ENCODE data around the gene SNAI3.

SNAI3 gene

DNA sequence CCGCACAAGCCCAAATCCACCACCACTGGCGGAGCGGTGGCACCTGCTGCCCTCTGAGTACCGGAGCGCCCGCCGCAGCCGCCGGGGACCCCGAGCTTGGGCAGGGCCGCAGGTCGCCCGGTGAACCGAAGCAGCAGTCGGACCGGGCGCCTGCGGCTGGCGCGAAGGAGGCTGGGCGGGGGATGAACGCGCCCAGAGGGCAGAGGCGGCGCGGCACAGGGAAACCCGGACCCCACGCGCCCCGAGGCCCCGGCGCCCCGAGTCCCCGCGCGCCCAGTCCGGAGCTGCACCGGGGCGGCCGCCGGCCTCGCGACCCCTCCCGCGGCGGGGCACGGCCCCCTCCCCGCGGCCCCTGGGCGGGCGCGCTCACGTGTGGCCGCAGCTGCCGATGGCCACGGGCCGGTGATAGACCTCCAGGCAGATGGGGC lies 19.5 kb upstream of the SNAI3 start:
- in situ Hi-C loops (cut with HindIII; ENCODE audit: low sequenced_read_pairs): no loop called here

DNA sequence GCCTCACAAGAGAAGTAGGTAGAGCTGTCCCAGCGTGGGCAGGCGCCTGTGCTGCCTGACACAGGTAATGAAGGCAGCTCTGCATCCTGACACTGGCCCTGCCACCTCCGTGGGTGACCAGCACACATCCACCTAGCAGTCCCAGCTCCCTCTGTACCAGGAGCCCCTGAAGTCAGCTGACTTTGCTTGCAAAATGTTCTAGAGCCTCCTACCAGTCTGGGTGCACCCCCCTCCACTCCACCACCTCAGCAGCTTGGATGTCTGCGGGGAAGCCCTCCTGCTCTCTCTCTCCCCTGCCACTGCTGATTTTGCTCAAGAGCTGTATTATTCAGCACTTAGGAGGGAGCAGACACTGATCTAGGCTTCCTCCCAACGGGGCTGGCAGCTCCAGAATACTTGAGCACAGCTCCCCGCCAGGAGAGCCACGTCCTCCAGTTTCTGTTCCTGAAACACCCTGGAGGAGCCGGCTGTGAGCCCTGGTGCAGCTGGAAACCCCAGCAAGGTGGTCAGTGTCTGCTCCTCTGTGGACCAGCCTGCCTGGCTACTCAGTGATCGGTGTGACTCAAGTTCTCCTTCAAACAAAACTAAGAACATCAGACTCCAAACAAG lies 18.9 kb upstream of the SNAI3 start:
- in situ Hi-C loops (cut with HindIII; ENCODE audit: low sequenced_read_pairs): no loop called here

DNA sequence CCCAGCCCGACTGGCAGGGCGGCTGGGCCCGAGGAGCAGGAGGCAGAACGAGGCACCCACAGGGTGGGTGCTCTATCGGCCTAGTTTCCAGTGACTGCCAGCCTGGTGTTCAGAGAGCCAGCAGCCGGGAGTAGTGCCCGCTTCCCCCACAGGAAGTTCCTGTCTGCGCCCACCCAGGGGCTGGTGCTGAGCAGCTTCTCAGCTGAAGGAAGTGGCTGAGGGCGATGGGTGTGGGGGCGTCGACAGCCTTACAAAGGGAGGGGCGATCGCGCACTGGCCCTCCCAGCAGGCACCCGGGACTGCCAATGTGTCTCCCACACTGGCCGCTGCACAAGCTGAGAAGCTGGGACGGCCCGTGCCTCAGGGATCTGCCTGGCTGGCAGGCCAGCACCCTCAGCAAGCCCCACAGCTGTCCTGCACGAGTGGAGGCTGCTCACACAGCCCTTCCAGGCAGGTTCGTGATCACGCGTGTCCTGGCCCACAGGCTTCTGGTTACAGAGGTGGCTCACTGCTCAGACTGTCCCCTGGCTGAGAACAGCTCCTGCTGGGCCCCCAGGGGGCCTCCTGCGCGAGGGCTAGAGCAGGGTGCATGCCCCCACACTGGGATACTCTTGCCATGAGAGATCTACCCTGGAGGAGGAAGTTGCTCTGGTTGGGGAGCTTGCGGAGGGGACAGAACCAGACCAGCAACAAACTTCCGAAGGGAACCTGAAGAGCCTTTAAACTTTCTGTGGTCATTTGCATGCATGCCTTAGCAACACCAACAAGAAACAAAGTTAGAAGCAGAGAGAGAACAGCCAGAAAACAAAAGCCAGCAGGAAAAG lies 17.4 kb upstream of the SNAI3 start:
- in situ Hi-C loops (cut with HindIII; ENCODE audit: low sequenced_read_pairs): no loop called here

DNA sequence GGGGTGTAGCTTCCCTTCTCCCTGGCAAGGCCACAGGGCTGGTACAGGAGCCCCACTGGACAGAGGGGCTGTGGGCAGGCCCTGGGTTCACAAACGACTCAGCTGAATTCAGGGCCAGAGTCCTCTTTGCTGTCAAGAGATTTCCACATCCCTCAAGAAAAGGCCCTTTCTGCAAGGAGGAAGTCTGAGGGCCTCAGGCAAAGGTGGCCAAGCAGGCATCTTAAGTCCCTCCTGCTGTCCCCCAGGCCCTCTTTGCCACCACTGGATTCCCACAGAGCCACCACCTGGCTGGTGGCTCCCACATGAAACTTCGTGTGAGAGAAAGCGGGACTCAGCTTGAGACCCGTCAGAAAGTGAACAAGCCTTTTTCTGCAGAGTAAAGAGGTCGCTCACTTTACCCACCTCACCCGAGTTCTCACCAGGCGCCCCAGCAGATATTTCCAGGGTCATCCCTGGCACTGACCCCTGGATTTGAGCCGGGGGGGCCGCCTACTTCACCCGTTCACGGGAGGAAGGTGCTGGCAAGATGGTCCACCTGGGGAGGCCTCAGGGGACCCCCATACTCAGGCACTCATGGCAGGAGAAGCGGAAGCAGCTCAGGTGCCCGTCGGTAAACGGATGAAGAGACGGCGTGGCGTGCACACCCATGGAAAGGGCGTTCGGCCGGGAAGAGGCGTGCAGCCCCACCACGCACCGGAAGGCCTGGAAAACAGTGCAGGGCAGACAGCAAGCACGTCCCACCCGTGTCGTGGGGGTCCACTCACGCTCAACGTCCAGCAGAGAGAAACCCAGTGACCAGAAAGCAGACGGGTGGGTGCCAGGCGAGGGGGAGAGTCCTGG lies 16.3 kb upstream of the SNAI3 start:
- in situ Hi-C loops (cut with HindIII; ENCODE audit: low sequenced_read_pairs): no loop called here

DNA sequence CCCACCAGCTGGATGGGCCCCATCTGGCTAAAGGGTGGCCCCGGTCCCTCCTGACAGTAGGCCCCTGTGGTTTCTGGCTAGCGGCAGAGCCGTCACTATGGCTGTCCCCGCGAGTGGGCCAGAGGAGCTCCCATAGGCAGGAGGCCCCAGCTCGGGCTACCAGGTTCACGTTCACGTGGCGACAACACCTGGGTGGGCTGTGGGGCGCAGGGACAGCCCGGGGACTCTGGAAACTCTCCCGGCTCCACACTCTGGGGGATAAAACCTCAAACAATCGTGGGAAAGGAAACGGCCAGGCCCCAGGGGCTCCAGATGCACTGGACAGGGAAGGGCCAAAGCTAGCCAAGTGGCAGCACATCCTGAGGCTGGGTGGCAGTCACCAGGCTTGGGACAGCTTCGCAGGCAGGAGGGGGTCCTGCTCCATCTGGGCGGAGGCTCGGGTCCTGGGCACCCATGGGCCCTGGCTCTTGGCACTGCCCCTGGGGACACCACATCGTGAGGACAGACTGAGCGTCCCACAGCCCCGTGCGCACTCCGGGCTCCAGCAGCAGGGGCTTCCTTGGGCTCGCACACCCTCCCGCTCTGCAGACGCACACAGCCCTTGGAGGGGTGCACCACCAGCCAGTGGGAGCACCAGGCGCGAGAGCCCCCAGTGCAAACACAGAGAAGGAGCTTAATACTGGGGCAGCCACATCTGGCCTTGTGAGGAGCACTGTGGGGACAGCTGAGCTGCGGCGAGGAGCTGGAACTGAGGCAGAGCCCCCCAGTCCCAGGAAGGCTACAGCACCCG lies 15.5 kb upstream of the SNAI3 start:
- in situ Hi-C loops (cut with HindIII; ENCODE audit: low sequenced_read_pairs): no loop called here

DNA sequence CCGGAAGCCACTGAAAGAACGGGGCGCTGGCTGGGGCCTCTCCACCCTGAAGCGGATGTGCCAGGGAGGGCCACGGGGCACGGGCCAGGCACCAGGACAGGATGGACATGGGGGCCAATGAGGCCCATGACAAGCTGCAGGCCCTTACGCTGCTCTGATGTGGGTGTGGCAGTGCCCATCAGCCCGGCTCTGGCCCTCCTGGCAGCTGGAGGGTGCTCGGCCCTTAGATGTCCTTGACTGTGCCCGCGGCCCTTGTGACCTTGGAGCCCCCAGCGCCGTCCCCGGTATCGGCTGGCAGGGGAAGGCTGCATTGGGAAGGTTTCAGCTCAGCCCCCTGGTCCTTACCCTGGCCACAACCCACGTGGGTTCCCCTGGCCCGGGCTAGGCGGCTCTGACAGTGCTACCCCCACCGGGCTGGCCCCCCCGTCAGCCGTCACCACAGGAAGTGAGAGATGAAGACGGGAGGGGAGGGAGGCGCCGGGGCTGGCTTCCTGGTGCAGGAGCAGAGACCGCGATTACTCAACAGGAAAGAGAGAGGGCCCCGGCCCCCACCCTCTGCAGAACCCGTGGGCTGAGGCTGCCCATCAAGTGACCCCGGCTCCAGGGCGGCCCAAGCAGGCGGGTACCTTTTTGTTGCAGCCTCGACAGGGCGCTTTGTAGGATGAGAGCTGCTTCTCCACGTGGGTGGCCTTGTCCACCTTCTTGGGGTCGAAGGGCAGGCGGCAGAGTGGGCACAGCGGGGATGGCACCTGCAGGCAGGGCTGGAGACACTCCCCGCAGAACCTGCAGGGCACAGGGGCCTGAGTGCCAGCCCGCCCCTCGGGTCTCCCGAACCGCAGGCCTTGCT lies 14.6 kb upstream of the SNAI3 start:
- in situ Hi-C loops (cut with HindIII; ENCODE audit: low sequenced_read_pairs): no loop called here

DNA sequence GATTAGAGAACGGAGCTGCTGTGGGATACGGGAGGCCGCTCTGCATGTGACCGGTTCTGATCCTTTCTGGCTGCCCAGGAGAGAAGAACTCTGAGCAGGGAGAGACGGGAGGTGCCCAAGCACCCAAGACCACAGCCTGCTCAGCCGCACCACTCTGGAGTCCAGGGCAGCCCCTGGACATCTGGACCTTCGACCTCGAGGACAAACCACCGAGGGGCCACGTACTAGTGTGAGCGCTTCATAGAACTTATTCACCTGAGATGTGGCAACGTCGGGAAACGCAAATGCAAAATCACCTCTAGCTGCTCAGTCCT lies 14.0 kb upstream of the SNAI3 start:
- in situ Hi-C loops (cut with HindIII; ENCODE audit: low sequenced_read_pairs): no loop called here

DNA sequence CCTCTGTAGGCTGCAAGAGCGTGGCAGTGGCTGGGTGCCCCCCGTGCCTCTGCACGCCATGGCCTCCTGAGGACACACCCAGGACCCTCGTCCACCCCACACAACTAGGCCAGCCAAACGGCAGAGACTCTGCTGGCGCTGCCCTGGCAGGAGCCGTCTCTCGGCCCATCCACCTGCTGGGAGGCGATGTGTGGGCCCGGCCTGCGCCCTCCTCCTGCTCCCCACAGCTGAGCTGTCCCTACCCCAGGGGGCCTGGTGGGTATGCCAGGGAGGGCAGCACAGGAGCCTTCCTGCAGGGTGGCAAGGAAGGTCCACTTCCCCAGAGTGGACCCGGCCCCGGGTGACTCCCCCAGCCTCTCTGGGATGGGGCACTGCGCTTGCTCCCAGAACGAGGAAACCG lies 12.9 kb upstream of the SNAI3 start:
- in situ Hi-C loops (cut with HindIII; ENCODE audit: low sequenced_read_pairs): no loop called here

DNA sequence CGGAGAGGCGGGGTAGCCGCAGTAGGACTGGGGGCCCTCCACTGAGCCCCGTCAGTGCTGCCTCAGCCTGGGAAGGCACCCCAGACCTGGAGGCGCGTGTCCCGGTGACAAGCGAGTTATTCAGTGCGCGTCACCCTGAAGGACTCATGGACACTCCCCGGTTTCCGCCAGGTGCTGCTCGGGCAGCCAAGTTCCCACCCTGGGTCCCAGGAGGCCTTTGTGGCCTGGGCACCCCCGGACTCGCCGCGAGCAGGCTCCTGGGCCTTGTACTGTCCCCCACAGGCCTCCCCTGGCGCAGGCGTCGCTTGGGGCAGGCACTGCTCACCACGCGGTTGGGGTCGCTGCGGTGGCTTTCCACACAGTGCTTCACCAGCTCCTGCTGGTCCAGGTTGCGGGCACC lies 12.3 kb upstream of the SNAI3 start:
- in situ Hi-C loops (cut with HindIII; ENCODE audit: low sequenced_read_pairs): no loop called here

DNA sequence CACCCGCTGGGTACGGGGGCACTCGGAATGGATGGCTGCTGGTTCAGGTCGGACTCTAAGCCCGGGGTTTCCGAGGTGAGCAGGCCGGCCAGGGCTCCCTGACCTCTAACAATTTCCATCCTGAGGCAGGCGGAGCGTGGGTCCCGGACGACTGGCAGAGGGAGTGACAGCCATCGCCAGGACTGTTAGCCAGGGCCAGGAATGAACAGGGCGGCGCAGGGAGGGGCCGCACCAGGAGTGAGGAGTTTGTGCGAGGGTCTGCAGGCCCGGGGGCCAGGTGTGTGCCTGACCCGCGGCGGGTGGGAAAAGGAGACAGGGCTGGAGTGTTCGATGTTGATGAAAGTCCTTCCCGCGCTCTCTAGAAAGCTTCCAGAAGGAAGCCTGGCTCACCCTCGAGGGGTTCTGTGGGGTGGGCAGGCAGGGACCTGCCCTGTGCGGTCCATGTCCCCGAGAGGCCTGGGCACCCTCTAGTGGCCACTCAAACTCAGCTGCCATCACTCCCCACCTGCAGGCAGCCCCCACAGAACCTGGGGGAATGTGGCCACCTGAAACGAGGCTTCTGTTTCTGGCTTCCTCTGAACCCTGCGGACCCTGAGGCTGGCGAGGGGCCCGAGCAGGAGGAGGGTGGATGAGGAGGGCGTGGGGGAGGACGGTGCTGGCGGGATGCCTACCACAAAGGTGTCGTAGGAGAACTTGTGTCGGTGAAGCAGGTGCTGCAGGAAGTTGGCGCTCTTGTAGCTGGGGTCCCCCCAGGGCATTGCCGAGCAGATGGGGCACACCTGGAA lies 11.7 kb upstream of the SNAI3 start:
- in situ Hi-C loops (cut with HindIII; ENCODE audit: low sequenced_read_pairs): no loop called here

DNA sequence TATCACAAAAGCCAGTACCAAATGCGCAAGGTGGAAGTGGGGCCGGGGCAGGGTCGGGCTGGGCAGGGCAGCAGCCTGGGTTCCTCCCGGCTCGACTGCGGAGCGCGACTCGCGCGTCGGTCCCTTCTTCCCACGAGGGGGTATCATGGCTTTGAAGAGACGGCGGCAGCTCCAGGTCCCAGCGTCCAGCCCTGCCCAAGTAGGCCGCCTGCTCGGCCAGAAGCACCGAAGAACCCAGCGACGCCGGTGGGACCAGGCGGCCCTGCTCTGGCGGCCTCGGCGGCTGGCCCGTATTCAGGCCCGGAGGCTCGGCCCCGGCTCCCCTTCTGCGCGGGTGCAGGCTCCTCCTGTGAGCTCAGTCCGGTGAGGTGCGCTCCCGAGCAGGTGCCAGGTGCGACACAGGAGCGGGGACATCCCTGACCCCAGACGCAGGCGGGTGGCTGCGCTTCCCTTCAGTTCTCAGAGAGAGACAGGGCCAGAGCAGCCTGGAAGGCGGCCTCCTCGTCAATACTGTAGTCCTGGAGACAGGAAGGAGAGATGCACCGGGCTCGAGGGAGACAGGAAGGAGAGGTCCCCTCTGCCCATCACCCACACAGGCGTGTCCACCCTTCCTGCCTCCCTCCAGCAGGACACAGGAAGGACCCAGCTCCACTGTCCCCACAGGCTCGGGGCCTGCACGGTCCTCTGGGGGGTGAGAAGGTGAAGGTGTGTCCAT lies 11.0 kb upstream of the SNAI3 start:
- in situ Hi-C loops (cut with HindIII; ENCODE audit: low sequenced_read_pairs): no loop called here

DNA sequence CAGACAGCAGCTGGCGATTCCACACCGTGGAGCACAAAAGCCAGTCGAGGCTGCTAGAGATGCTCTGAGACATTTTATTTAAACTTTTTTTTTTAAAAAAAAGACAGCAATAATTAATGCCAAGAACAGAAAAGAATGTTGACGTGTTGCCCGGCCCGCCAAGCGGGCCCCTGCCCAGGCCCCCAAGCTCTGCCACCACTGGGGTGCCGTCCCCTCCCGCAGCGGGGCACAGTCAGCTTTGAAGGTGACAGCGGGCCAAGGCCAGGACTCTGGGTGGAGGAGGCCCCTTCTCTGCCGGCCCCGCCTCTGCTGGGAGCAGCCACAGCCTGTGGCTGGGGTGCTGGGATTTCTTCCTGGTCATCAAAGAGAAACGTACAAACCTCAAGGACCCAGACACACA lies 10.1 kb upstream of the SNAI3 start:
- in situ Hi-C loops (cut with HindIII; ENCODE audit: low sequenced_read_pairs): no loop called here

DNA sequence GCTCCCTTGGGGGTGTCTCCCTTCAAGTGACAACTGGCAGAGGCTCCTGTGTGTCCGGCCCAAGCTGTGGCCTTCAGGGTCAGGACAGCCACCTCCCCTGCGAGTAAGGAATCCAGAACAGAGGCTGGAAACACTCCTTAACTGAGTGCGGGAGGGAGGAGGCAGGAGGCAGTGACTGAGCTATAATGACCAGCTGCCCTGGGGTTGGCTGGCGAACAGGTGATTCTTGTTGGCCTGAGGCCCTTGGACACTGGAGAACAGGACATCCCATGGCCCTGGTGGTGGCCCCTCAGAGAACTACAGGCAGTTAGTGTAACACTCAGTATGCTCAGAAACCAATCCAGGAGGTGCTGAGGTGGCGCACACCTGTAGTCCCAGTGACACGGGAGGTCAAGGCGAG lies 9.4 kb upstream of the SNAI3 start:
- in situ Hi-C loops (cut with HindIII; ENCODE audit: low sequenced_read_pairs): no loop called here

DNA sequence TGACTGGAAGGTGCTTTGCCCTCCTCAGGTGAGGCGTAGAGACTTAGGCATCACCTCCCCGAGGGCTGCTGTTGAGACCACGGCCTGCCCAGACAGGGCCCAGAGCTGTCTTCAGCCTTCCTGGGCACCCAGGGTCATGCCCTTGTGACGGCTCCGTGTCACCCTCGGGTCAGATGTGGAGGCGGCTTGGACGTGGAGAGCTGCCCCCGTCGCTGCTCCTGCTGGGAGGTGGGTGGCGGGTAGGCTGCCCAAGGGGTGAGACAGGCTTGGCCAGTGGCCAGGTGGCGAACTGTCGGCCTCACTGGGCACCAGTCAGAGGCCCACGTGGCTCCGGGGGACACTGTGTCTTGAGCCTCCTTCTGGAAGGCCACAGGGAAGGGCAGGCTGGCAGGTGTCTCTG lies 8.9 kb upstream of the SNAI3 start:
- in situ Hi-C loops (cut with HindIII; ENCODE audit: low sequenced_read_pairs): no loop called here

DNA sequence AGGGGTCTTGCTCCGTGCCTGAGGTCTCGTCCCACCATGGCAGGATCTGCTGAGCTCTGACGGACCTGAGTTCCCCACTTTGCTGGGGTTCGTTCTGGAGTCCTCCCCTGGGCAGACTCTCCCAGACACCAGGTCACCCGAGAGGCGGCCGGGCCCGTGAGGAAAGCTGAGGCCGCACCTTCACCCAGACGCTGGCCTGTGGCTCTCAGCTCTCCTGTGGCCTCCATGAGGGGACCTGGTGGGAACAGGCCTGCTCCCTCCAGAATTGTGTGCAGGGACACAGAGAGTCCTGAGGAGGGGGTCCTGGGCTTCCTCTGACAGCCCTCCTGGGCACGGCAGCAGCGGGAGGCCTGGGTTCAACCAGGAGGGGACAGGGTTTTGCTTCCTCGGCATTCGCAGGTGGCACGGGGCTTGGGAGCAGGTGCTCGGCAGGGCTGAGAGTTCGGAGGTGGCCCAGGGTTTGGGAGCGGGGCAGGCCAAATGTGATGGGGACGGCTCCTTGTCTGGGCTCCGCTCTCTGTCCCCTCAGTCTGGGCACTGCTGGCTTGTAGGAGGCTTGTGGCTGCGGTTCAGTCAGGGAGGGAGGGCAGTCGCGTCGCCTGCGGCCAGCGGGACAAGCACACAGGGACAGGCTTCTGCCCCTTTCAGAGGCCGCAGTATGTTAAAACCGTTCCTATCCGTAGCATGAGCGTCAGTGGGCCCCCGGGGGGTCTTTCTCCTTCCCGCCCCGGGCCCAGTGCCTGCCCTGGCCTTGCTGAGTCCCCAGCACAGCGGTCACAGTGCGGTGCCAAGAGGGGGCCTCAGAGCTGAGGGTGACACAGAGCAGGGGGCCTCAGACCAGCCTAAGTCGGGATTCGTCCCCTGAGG lies 8.1 kb upstream of the SNAI3 start:
- in situ Hi-C loops (cut with HindIII; ENCODE audit: low sequenced_read_pairs): no loop called here

DNA sequence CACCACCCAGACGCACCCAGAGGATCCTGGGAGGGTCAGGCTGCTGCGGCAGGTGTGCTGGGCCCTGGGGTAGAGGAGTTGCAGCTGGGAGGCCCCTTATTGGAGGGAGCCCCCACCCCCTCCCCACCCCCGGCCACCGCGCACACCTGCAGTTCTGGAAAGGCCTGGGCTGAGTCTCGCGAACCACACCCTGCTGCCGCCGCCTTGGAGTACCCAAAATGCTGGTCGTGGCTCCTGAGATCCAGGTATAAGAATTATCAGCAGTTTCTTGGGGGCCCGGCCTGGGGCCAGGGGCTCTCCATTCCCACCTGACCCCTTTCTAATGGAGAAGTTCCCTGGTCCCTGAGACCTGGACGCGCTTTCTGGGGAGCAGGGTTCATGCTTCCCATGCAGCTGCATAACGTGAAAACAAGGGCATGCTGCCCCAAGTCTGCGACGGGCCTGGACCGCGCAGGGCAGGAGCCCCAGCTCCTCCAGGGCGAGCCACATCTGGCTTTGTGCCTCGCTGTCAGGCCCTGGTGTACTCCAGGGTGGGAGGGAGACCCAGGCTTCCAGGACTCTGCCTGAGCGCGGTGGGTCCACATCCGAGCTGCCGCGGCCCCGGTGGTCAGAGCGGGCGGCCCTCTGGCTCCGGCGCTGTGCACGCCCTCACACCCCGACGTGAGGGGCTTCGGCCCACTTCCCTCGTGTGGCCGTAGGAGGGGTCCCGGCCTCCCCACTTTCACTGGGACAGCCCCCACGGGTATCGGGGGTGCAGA lies 7.3 kb upstream of the SNAI3 start:
- in situ Hi-C loops (cut with HindIII; ENCODE audit: low sequenced_read_pairs): no loop called here

DNA sequence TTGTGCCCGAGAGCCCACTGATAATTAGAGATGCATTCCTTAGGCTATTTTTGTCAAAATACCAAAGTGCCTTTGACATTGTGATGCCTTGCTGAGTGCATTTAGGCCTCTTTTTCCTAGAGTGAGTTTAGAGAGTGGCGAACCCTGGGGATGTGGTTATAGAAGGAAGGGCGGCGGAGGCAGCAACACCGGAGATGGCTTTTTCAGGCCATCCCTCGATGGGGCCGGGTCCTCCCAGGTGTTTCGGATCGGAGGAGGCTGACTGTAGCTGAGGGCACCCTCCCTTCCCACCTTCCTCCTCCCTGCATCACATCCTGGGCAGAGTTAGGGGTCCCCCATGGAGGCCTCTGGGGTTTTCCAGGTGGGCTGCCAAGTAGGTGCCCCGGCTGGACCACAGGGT lies 6.6 kb upstream of the SNAI3 start:
- in situ Hi-C loops (cut with HindIII; ENCODE audit: low sequenced_read_pairs): no loop called here

Data from DLD1 (cell line).